ENCODE measurements around the gene GALNS.
"Not testable (repeated sequence)": the region's sequence is repeated elsewhere in the genome, so short reads cannot be mapped to it uniquely, and the experiment has no call there.

GALNS gene

GRCh38 chr16:88834670-88835069, 22.1 kb downstream of the GALNS start:
- no peak for DNase-seq

- DNase-seq: no peak
Measured at GRCh38 chr16:88833086-88833485, 23.7 kb downstream of the GALNS start.

- no peak for DNase-seq
Measured at GRCh38 chr16:88831838-88832237, 24.9 kb downstream of the GALNS start.

GRCh38 chr16:88830783-88831182, 26.0 kb downstream of the GALNS start:
- no peak for DNase-seq

GRCh38 chr16:88830258-88830657, 26.5 kb downstream of the GALNS start:
- DNase-seq: no peak

- no peak for DNase-seq
Measured at GRCh38 chr16:88828711-88829110, 28.0 kb downstream of the GALNS start.

- no peak for DNase-seq
Measured at GRCh38 chr16:88827727-88828126, 29.0 kb downstream of the GALNS start.

GRCh38 chr16:88826070-88826840, 30.5 kb downstream of the GALNS start:
- DNase-seq: no peak

GRCh38 chr16:88825146-88825545, 31.6 kb downstream of the GALNS start:
- no peak for DNase-seq

- DNase-seq: no peak
Measured at GRCh38 chr16:88824256-88825077, 32.3 kb downstream of the GALNS start.

- DNase-seq: not testable (repeated sequence)
Measured at GRCh38 chr16:88823646-88824045, 33.1 kb downstream of the GALNS start.

- DNase-seq: no peak
Measured at GRCh38 chr16:88822281-88823040, 34.3 kb downstream of the GALNS start.

- no peak for DNase-seq
Measured at GRCh38 chr16:88821168-88821850, 35.4 kb downstream of the GALNS start.

- no peak for DNase-seq
Measured at GRCh38 chr16:88820385-88821025, 36.2 kb downstream of the GALNS start.

GRCh38 chr16:88819126-88819525, 37.6 kb downstream of the GALNS start:
- DNase-seq: no peak

- no peak for DNase-seq
Measured at GRCh38 chr16:88818575-88818874, 38.2 kb downstream of the GALNS start.

GRCh38 chr16:88817785-88818574, 38.8 kb downstream of the GALNS start:
- DNase-seq: peak; percentile 22

GRCh38 chr16:88816736-88817535, 39.8 kb downstream of the GALNS start:
- DNase-seq: no peak

- no peak for DNase-seq
Measured at GRCh38 chr16:88815901-88816589, 40.7 kb downstream of the GALNS start.

GRCh38 chr16:88815227-88815626, 41.5 kb downstream of the GALNS start:
- no peak for DNase-seq
